CD4-positive, alpha-beta T cell treated with Interleukin-17A for 1 hour (primary cell): ENCODE data around the gene PTPRN2.

Experiments used
- DNase-seq: peaks from one replicate; pipeline ENCODE4 v3.0.0-alpha.2; 2020

PTPRN2 gene

GRCh38 chr7:157977717-157978496 lies 609.7 kb downstream of the PTPRN2 start:
- no peak for DNase-seq

- no peak for DNase-seq
Observed at GRCh38 chr7:157977306-157977705, 610.3 kb downstream of the PTPRN2 start.

DNA sequence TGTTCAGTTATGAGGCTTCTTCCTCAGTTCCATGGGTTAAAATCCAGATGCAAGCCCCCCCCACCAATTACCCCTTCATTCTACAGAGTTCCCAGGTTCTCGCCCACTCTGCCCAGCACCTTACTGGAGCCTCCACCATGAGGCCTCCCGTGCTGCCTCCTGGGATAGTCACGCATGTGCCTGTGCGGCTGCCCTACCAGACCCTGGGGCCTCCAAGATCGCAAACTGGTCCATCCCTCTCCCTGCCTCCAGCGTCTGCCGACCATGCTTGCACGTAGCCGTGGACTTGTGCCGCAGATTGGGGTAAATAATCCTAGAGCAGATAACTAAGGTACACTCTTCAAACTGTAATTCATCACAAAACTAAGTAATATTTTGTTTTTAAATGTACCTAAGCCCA lies 611.2 kb downstream of the PTPRN2 start:
- DNase-seq, result no peak

DNA sequence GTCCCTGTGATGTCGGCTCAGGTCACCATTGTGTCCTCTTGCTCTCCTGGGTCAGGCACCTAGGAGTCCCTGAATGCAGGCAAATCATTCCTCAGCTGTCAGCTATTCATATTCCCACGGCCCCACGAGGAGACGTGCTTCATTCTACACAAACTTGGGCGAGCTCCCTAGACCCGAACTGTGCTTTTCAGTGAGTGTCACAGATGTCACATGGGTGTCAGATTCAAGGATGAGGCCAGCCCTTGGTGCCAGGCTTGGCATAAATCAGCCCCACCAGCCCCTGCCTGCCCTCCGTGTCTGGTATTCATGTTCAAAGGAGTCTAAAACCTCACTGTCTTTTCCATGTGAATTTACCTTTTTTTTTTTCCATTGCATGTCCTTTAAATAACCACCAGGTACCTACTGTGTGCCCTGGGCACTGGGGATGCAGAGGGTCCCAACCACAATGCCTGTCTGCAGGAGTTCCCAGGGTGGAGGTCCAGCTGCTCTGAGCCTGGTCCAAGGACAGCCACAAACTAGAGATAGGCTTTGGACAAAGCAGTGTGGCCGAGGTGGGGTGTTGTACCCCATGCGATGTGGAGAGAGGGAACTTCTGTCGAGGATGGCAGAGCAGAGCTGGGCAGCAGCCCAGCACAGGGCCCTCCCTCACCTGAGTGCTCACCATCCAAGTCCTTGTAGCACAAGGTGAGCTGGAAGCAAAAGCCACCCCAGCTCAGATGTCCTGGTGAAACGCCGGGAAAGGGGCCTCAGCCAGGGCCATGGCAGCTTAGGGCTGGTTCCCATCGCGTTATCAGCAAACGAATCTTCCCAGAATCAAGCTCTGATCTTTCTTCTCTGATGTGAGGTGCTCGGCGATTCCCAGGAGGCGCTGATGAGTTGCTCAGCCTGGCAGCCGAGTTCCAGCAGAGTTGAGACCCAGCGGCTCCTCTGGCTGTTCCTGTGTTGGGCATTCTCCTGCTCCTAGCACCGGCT lies 611.9 kb downstream of the PTPRN2 start:
- DNase-seq, result no peak

DNA sequence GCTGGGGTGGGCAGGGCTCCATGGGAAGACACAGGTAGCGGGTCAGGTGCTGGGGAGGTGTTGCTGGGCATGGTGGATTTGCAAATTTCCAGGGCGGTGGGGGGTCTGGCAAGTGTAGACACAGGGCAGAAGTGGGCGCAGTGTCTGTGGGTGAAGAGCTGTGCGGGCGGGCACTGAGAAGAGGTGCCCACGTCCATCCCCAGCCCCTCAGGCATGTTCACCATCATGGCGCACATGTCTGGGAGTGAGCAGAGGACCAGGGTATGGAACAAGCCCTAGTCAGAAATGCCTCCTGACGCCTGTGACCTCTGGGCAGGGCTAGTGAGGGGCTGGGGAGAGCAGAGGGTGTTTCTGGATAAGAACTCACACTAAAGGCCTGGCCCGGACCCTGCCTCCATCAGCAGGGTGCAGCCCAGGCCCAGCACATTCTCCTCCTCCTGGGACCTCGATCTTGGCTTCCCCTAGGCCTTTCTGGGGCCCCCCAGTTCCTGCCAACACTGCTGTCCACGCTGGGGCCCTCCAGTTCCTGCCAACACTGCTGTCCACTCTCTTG lies 612.9 kb downstream of the PTPRN2 start:
- DNase-seq, result no peak

GRCh38 chr7:157973971-157974677 lies 613.5 kb downstream of the PTPRN2 start:
- no peak for DNase-seq

- DNase-seq, result no peak
Observed at GRCh38 chr7:157972914-157973313, 614.7 kb downstream of the PTPRN2 start.

- DNase-seq, result no peak
Observed at GRCh38 chr7:157971501-157971900, 616.1 kb downstream of the PTPRN2 start.

GRCh38 chr7:157970744-157971143 lies 616.9 kb downstream of the PTPRN2 start:
- DNase-seq, result no peak

- no peak for DNase-seq
Observed at GRCh38 chr7:157969995-157970394, 617.6 kb downstream of the PTPRN2 start.

GRCh38 chr7:157966490-157966889 lies 621.1 kb downstream of the PTPRN2 start:
- DNase-seq, result no peak

DNA sequence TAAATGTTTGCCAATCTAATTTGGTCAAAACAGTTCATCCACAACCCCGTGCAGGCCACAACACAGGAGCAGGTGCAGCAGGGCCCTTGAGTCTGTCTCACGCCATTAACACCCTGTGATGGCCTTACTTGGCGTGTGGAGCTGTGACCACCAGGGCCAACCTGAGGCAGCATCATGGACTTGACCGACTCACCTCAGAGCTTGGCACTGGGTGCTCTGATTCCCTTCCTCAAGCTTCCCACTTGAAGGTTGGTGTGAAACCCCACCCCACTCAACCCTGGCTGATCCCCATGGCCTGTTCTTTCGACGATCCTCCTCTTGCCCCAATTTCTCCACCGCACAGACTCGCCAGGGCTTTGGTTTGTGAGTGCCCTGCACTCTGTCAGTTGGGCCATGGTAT lies 623.1 kb downstream of the PTPRN2 start:
- no peak for DNase-seq

DNA sequence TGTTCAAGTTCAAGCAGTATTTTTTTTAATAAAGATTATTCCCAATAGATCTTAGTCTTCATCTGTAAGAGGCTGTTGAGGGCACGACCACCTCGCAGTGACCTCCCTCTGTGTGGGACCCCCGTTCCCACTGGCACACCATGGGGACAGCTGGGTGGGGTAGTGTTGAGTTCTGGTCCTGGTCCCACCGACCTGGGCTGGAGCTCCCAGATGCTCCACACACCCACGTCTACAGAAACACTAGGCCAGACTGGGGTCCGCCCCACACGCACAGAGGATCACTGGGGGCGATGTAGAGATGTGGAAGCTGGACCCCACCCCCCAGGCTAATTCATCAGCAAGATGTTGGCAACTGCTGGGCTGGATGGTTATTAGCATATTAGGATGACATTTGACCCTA lies 623.6 kb downstream of the PTPRN2 start:
- DNase-seq, result no peak

- DNase-seq, result no peak
Observed at GRCh38 chr7:157963526-157963925, 624.1 kb downstream of the PTPRN2 start.

- no peak for DNase-seq
Observed at GRCh38 chr7:157962458-157963306, 624.9 kb downstream of the PTPRN2 start.

- no peak for DNase-seq
Observed at GRCh38 chr7:157961731-157962457, 625.7 kb downstream of the PTPRN2 start.

DNA sequence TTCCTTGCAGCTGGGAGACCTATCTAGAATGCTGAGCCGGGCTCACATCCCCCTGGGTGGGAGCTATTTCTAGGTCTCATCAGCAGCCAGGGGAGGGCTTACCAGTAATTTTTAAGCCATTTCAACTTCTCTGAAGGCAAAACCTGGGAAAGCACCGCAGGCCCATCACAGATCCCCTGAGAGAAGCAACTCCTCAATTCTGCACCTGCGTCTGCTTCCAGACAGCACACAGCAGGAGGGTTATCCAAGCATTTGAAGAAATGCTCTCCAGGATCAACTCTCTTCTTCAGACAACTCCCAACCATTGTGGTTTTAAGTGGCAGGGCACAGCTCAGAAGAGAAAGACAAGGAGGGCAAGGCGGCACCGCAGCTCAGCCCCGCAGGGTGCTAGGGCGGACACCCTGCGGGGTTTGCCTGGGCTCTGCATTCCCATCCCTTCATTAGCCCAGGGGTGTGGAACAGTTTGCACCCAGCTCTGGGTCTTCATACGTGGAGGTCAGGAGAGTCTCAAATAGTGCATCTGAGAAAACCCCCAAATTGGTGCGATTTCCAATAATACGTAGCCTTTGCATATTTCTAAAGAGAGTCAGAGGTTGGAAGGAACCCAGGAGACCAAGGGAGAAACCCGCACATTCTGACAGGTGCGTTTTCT lies 632.1 kb downstream of the PTPRN2 start:
- DNase-seq, result no peak

DNA sequence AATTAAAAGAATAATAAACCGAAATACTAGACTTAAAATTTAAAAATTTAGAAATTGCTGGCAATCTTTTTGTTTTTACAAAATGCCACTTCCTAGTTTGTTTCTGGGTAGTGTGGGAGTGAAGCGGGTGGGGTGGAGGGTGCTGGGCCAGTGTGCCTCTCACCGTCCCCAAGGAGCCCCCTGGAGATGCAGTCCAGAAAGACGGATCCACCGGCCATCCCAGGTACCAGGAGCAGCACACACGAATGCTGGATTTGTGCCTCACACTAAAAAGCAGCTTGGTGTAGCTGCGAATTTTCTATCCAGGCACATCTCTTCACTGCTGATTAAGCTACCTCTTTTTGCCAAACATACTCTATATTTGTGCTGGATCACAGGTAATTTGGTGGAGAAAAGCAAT lies 632.7 kb downstream of the PTPRN2 start:
- DNase-seq, result no peak

DNA sequence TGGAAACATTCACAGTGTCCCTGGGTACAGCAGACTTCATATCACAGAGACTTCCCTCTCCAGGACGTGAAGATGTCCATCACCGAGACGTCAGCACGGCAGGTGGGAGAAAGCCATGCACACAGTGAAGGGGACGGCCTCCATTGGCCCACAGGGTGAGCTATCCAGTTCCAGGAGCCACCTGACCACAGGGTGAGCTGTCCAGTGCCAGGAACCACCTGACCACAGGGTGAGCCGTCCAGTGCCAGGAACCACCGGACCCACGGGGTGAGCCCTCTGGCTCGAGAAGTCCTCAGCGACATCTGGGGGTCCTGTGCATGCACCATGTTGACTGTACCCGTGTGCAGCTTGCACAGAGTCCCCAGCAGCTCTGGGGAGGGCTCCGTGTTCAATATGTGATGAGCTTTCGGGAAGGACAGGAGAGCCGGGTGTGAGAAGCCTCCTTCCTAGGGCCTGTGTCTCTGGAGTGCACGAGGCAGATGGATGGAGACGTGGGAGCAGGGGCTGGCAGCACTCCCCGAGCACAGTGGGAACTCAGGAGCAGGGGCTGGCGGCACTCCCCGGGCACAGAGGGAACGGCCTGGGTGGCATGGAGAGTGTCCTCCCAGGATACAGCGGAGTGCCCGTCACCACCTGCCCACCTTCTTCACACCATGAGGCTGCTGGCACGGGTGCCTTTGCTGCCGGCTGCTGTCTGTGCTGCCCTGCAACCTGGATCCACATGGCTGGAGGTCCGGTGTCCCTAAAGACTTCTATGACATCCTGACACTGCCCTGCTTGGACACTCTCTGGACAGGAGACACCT lies 634.6 kb downstream of the PTPRN2 start:
- DNase-seq, result no peak
